Liver (tissue), 3 donors: ENCODE measurements around the gene EDEM2.
"Not testable (repeated sequence)": the region's sequence is repeated elsewhere in the genome, so short reads cannot be mapped to it uniquely, and the experiment has no call there.

Experiments used
- RAD21 ChIP-seq, 2 donors: IDR thresholded peaks; 2 replicates each; pipeline ENCODE4 v1.6.1; 2016; ENCODE audit warnings: antibody characterized with exemption in 2 of 2, mild to moderate bottlenecking in 2 of 2
- TF ChIP-seq, protein P1 (sequence below): fragments of 150-350 bp; IDR thresholded peaks from 2 replicates; pipeline ENCODE4 v1.5.1; 2017; ENCODE audit warnings: improper control_type of control experiment, low read depth, low read length; ENCODE audit not compliant: missing input control
- TF ChIP-seq, protein P2 (sequence below): IDR thresholded peaks from 2 replicates; pipeline ENCODE4 v1.6.1; 2016; ENCODE audit warnings: antibody characterized with exemption
- donor health status: healthy.
- donor health status: healthy.

DNA sequence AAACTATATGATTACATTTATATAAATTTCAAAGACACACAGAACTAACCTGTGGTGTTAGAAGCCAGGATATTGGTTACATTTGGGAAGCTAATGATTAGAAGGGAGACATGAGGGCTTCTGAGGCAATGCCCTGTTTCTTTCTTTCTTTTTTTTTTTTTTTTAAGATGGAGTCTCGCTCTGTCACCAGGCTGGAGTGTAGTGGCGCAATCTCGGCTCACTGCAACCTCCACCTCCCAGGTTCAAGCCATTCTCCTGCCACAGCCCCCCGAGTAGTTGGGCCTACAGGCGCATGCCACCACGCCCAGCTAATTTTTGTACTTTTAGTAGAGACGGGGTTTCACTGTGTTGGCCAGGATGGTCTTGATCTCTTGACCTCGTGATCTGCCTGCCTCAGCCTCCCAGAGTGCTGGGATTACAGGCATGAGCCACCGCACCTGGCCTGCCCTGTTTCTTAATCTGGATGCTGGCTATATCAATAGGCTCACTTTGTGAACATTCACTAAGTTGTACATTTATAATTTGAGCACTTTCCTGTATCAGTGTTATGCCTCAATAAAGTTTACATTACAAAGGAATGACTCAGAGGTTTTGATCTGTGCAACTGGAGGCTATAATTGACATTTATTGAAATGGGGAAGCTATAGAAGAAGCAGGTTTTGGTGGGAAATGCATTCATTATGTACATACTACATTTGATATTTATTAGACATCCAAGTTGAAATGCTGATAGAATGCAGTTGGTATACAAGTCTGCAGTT is 46.1 kb upstream of the EDEM2 start:
- TF ChIP-seq, protein P1, sequence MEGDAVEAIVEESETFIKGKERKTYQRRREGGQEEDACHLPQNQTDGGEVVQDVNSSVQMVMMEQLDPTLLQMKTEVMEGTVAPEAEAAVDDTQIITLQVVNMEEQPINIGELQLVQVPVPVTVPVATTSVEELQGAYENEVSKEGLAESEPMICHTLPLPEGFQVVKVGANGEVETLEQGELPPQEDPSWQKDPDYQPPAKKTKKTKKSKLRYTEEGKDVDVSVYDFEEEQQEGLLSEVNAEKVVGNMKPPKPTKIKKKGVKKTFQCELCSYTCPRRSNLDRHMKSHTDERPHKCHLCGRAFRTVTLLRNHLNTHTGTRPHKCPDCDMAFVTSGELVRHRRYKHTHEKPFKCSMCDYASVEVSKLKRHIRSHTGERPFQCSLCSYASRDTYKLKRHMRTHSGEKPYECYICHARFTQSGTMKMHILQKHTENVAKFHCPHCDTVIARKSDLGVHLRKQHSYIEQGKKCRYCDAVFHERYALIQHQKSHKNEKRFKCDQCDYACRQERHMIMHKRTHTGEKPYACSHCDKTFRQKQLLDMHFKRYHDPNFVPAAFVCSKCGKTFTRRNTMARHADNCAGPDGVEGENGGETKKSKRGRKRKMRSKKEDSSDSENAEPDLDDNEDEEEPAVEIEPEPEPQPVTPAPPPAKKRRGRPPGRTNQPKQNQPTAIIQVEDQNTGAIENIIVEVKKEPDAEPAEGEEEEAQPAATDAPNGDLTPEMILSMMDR: not testable (repeated sequence)
- not testable (repeated sequence) for TF ChIP-seq RAD21 (IDR thresholded peaks at IDR 0.05)
- TF ChIP-seq, protein P2, sequence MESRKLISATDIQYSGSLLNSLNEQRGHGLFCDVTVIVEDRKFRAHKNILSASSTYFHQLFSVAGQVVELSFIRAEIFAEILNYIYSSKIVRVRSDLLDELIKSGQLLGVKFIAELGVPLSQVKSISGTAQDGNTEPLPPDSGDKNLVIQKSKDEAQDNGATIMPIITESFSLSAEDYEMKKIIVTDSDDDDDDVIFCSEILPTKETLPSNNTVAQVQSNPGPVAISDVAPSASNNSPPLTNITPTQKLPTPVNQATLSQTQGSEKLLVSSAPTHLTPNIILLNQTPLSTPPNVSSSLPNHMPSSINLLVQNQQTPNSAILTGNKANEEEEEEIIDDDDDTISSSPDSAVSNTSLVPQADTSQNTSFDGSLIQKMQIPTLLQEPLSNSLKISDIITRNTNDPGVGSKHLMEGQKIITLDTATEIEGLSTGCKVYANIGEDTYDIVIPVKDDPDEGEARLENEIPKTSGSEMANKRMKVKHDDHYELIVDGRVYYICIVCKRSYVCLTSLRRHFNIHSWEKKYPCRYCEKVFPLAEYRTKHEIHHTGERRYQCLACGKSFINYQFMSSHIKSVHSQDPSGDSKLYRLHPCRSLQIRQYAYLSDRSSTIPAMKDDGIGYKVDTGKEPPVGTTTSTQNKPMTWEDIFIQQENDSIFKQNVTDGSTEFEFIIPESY: not testable (repeated sequence)
